HK-2 (cell line): ENCODE results near the gene RHBDL3.
"Not testable (repeated sequence)": the region's sequence is repeated elsewhere in the genome, so short reads cannot be mapped to it uniquely, and the experiment has no call there.

Source experiments
- DNase-seq: peaks from one replicate; pipeline ENCODE4 v3.0.0-alpha.2; 2018; ENCODE audit not compliant: unreplicated experiment

Gene RHBDL3

DNA sequence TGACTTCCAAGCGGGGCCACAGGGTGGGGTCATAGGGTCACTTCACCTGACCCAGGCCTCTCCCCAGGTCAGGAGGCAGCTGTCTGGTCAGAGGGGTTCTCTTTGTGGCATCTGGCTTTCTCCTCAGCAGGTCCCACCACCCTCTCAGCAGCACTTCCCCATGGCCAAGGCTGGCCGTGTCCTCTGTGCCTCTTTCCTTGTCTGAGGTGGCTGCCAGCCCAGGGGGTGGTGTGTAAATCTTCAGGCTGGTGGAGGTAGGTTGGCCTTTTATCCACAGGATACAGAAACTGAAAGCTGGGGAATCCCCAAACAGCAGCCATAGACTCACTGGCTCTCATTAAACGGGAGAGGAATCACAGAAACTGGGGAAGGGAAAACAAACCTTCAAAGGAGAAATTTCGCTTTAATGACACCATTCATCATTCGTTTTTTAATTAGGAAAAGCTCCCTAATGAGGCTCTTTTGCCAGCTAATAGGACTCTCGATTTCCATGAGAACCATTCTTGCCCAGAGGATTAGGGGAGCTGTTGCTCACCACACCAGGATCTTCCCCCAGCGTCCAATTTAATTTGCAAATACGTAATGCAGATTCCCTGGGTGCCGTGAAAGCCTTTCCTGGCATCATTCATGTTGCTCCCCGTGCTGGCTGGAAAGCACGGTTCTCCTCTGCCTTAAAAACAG lies 58.3 kb downstream of the RHBDL3 start:
- DNase-seq = peak; percentile 51

DNA sequence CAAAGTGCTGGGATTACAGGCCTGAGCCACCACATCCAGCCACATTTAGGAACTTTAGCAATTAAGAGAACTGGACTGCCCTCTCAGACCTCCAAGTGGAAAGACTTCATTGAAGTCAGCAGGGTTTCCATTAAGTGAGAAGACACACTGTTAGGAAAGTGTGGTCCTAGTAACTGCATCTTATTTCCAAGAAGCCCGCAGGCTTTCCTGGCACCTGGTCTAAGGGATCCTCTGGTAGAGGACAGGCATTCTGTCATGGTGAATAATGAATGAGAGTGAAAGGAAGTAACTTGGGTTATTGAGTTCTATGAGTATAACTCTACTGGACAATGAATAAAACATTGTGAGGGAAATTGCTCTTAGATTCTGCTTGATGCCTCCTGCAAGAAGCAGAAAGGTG lies 62.3 kb downstream of the RHBDL3 start:
- DNase-seq = no peak

DNA sequence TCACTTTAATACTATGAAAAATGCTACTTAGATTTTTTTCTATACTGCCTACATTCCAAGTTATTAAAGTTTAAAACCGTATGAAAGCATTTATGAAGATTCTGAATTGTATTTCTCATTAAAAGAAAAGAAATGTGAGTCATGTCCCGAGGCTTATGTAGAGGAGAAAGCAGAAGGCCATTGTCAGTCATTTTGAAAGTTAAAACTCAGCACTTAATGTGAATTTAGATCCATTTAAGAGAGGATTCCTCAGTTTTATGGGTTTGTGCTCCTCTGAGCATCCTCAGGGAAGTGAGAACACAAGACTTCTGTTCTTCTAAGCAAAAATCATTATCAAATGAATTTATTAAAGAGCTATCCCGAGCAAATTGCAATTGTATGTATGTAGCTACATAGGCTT lies 64.5 kb downstream of the RHBDL3 start:
- DNase-seq = no peak

DNA sequence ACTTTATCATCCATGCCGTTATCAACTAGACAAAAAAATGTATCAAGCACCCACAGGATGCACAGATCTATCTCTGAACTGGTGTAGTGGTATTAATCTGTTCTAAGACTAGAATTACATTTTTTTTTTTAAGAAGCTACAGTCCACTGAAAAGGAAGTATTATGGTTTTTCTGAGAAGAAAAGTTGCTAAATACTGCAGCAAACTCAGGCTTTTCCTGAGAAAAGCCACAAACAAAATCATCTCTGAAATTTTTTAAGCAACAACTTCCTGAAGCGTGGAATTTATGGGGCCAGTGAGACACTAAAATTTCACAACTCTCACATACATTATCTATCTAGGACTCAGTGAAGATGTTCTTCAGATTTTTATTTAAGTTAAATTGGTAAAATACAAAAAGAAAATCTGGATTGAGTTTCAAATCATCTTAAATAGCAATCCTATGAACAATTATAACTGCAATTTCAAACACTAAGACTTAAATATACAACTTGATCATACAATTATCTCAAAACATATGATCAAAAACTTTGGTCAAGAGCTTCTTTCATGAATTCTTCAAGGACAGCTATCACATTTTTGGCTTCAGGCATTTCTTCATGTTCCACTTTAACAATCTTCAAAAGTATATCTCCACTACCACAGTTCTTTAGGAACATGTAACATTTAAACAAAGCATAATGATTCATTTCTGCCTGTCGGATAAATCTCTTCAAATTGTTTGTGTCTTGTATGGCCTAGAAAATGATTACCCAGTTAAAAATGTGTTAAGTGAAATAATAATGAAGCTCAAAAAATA lies 65.8 kb downstream of the RHBDL3 start:
- no peak for DNase-seq

DNA sequence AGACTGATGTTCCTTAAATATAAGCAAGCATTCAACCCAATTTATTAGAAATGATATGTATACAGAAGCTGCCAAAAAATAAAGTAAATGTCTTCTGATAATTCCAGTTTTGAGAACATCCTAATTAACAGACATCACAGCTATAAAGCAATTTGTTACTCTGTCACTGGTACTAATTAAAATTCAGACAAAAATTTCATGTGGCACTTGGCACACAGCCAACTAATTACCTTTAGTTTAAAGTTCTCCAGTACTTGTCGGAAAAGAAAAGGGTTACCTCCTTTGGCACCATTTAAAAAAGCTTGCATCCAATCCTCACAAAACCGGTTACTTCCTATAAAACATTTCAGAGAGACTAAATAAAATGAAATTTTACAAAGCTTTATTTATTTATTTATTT lies 67.6 kb downstream of the RHBDL3 start:
- no peak for DNase-seq

DNA sequence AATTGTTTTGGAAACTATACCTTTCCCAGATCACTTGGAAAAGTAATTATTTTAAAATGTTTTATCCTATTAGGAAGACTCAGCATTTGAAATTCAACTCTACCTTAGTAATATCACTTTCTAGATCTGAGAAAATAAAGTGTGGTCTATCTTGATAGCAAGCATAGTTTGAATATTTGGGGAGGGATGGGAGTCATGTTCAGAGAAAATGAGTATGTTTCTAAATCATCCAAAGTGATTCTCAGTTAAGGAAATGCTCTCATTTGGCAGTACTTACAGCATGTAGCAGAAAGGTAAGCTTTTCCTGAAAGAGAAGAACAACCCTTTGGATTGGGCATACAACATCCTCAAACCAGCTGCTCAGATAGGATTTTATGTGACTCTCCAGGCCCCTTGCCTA lies 69.4 kb downstream of the RHBDL3 start:
- DNase-seq = no peak

DNA sequence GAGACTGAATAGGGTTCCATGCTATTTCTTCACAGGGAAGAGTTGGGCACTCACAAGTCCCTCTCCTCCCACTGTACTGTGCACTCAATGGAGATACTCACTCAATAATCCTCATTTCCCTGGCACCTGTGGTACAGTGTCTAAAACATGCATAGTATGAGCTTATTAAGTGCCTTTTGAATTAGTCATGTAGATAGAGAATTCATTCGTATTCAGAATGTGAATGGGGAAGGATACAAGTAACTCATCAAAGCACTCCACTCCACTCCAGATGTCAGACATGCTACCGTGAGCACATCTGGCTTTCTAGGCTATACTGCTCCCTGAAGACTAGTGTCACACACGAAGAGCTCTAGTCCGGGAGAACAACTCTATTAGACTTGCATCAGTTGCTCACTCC lies 70.1 kb downstream of the RHBDL3 start:
- no peak for DNase-seq

DNA sequence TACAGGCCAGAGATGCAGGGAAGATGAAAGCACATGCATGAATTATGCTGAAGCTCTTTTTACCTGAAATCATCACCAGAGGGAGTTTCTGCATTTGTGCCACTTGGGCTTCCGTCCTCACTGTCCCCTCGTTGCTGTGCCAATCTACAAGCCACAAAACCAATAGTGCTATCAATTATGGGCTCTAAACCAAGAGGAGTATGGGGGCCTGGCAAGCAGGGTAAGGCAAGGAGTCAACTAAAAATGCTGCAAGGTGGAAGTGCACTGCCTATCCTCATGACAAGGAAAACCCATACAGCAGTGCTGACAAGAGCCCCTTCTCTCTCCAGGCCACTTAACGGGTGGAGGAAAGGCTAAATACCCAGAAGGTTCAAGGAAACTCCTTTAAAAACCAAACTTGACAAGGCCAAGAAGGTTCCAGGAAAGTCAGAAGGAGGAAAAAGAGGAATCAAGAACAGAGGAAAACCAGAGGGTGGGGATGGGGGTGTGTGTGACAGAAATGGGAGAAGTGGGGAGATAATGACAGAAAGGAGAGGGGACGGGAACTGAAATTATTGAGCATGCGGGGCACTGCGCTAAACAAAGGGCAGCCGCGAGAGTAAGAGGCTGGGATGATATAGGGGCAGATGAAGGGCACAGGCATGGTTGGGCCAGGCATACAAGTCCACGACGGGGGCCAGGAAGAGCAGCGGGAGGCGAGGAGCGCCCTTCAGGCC lies 75.7 kb downstream of the RHBDL3 start:
- DNase-seq = no peak

DNA sequence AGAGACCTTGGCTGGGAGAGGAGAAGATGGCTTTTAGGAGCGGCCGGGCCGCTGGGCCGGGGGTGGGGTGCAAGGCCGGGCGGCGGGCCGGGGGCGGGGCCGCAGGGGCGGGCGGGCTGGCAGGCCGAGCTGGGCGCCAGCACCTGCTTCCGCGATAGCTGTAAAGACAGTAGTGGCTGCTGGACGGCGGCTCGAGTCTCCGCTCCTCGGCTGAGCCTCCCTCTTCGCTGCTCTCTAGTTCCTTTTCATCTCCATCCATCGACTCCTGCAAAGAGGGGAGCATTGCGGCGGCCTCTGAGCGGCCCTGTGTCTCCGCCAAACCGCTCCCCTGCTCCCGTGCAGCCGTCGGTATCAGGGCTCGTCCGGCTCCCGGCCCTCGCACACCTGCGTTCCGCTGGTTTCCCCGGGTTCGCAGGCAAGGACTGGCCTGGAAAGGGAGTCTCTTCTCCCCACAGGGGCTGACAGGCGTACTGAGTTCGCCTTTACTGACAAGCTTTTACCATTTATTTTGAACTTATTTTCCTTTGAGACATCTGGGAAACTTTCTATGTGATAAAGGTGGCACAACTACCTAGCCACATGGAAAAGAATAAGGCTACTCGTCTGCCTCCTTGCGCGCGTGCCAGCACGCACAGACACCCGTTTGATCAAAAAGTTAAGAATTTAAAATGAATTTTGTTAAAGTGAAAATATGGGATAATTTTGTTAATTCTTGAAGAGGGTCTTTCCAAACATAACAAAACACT lies 76.4 kb downstream of the RHBDL3 start, which contains the start of gene C17orf75:
Gene C17orf75, minus strand, starts transcription at position 317 of the 746 bp plus-strand sequence. Its CDS starts 34 bp downstream, at position 283.
- peak; percentile 83 for DNase-seq

DNA sequence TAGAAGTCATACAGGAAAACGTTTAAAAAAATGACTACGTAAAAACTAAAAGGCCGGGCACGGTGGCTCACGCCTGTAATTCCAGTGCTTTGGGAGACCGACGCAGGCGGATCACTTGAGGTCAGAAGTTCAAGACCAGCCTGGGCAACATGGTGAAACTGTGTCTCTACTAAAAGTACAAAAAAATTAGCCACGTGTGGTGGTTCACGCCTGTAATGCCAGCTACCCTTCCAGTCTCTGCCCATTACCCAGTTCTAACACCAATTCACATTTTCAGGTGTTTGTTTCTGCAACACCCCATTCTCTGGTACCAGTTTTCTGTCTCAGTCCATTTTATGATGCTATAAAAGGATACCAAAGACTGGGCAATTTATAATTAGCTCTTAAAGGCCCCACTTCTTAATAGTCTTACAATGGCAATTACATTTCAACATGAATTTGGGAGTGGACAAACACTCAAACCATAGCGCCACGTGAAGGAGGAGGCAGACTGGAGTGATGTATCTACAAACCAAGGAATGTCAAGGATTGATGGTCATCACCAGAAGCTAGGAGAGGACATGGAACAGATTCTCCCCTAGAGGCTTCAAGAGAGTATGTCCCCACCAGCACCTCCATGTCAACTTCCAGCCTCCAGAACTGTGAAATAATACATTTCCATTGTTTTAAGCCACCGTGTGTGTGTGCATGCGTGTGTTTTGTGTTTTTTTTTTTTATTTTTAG lies 77.1 kb downstream of the RHBDL3 start:
- no peak for DNase-seq

DNA sequence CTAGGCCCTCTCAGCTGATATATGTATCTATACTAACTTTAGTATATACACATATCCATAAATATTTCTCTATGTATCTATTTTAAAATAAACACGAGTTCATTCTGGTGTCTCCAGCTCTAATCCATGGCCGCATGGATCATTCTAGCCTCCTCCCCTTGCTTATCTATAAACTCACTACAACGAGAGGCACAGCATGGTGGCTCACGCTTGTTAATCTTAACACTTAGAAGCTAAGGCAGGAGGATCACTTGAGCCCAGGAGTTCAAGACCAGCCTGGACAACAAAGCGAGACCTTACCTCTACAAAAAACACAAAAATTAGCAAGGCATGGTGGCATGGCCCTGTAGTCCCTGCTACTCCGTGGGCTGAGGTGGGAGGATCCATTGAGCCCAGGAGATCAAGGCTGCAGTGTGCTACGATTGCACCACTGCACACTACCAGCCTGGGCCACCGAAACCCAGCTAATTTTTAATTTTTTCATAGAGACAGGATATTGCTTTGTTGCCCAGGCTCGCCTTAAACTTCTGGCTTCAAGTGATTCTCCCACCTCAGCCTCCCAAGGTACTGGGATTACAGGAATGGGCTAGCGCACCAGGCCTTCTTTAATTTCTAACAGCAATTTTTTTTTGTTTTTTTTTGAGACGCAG lies 80.4 kb downstream of the RHBDL3 start:
- DNase-seq = no peak

DNA sequence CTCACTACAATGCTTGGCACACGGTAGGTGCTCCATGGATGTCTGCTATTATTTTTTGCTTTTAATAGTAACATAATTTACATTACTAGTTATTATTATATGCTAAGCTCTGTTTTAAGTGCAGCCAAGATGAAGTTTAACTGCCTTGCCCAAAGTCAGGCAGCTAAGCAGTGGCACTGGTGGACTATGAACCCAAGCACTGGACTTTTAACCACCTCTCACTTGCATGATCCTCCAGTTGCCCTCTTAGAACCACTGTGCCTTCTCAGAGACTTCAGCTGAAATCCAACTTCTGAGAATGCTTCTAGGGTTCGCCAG lies 82.8 kb downstream of the RHBDL3 start:
- no peak for DNase-seq

DNA sequence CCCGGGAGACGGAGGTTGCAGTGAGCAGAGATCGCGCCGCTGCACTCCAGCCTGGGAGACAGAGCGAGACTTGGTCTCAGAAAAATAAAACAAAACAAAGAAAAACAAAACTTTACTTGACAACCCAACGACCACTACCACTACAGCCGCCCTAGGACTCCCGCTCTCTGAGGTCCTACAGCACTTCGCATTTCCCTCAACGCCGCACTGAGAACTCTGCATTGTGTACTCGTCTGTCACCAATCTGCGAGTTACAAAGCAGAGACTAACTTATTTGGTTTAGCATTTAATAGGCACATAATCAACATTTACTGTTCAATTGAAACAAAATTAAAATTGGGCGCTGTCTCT lies 83.8 kb downstream of the RHBDL3 start:
- no peak for DNase-seq

DNA sequence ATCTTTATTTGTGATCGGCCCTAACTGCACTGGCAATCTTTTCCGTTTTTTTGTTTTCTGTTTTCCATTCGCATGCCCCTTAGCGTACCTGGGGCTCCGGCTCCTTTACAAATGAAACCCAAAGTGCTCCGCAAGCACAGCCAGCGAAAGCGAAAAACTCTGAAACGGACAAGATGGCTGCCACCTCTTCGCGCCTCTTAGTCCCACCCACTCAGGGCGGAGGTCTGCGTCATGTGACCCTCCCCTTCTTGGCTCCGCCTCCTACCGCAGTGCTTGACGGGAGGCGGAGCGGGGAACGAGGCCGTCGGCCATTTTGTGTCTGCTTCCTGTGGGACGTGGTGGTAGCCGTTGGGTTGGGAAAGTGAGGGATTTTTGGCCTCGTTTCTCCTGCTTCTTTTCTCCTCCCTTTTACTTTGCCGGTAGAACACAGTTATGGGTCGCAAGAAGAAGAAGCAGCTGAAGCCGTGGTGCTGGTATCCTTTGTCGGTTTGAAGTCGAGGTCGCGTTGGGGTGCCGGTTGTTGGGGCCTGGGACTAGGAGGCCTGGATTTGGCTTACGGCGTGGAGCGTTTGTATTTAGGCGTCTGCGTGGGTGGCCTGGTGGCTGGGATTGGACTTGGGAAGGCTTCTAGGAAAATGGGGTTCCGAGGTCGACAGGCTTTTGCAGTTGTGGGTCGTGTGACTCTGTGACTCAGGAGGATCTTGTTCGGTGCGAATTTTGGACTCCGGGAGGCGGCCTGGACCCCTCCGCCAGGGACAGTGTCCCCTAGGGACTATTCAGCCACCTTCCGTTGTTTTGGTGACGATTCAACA lies 84.4 kb downstream of the RHBDL3 start, which contains the start of gene ZNF207:
Gene ZNF207, plus strand, starts transcription at position 304 of the 812 bp plus-strand sequence. Its CDS starts 129 bp downstream, at position 433.
- peak; percentile 95 for DNase-seq

DNA sequence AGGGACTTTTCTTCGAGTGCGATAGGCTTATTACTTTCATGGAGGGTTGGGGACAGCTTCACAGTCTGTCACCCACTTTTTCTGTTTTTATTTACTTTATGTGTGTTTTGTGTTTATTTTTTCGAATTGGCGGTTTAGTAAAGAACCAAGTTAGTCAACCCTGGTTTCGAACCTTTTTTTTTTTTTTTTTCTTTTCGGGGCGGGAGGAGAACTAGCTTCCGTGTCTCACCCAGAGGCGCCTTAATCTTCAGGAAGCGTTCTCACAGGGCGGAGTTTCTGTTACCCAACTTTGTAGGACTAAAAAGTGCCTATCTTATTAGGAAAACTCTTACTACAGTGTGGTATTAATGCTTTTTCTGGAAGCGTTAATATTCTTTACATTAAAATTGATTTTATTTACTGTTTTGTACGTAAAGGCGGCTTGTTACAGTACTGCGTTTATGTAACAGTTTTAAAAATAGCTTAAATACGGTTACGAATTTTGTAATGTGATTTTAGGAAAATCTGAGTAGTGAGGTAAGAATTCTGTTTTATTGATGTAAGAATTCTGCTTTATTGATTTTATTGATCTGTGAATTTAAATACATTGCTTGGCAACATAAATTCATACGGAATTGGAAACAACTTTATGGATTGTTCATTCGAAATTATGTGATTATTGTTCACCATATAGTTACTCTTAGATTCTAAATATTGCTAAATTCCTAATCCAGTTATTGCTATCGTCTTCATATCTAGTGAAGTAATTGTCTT lies 85.2 kb downstream of the RHBDL3 start:
- DNase-seq = no peak

DNA sequence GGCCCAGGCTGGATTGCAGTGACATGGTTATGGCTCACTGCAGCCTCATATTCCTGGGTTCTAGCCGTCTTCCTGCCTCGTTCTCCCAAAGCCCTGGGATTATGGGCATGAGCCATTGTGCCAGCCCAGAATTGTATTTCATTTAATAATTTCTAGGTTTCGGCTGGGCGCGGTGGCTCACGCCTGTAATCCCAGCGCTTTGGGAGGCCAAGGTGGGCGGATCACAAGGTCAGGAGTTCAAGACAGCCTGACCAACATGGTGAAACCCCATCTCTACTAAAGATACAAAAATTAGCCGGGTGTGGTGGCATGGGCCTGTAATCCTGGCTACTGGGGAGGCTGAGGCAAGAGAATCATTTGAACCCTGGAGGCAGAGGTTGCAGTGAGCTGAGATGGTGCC lies 87.1 kb downstream of the RHBDL3 start:
- not testable (repeated sequence) for DNase-seq

DNA sequence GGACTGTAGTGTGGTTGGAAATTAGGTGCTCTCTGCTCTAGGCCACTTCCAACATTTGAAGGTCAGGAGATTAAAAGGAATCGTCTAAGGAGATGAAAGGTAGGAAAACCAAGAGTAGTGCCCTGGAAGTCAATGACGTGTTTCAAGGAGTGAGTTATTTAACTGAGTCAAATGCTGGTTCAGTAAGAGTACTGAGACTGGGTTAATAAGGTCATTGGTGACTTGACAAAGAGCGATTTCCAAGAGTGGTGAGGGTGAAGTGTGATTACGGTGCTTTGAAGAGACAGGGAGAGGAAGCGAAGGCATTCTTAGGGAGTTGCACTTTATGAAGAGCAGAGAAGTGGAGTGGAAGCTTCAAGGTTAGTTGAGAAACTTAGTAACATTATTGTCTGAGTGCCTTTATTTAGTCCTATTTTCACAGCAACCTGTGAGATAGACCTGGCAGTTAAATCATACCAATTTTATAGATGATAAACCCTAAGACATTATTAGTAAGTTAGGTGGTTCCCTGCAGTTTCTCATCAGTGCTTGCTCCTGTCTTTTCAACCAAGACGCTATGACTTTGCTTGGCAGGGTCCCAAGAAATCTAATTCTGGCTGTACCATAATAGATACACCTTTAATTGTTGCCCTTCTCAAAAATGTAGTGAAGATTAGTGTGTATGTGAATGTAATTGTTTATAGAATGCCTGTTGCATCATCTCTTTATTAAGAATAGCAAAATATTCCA lies 90.2 kb downstream of the RHBDL3 start:
- DNase-seq = no peak

DNA sequence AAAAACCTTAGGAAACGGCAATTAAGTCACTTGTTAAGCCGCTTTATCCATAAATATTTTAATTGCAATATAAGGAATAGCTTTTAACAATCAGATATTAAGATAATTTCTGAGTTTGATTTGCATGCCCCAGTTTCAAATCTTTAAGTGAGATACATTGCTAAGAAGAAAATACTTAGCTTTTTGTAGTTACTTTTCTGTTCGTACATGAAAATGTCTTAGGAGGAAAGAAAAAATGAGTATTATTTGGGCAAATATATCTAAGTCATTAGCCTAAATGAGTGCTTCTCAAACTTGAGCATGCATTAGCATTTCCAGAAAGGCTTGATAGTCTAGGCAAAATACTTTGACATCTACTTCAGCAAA lies 90.7 kb downstream of the RHBDL3 start:
- DNase-seq = no peak

DNA sequence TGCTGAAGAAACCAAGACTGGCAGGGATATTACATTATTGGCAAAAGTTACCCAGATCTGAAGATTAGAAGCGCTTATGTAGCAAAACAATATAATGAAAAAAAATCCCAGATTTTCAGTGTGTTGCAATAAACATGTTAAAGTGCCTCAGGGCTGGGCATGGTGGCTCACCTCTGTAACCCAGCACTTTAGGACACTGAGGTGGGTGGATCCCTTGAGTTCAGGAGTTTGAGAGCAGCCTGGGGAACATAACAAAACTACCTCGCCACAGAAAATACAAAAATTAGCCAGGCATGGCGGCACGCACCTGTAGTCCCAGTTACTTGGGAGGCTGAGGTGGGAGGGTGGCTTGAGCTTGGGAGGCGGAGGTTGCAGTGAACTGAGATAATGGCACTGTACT lies 91.1 kb downstream of the RHBDL3 start:
- DNase-seq = no peak
